GM21717 (cell line): Measurements from ENCODE around the gene OR10V1.

Experiments
- ATAC-seq: cut with Tn5 transposase; IDR thresholded peaks from one replicate; pipeline ENCODE4 v1.9.1; 2021; ENCODE audit warnings: mild to moderate bottlenecking, moderate library complexity; ENCODE audit not compliant: unreplicated experiment

The OR10V1 gene

DNA sequence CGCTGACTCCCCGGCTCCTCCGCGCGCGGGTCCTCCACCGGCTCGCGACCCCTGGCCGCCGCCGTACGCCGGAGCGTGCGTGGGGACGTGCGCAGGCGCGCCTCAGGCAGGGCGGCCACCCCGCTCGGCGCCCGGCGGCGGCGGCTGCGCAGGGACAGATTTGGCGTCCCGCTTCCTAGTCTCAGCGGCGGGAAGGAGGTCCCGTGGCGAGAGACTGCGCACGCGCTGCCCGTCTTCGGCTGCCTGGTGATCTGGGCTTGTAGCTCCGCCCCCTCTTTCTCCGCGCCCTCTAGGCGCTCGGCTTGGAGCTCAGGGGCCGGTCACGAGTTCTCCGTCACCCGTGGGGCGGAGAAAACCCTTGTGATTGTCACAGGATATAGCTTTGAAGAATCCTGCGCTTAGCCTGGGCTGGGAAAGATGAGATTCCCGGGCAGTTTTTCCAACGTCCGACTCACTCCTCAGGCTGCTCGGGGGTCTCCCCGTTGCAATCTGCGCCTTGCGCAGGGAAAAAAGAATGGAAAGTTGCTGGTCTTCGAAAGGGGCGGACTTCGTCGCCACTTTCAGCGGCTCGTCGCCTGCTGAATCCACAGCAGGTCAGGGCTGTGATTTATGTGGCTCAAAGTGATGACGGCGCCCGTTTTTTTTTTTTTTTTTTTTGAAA, 44.6 kb downstream of the OR10V1 start, which contains the start of gene PATL1:
Gene PATL1 (minus strand): TSS at position 88 of the 661 bp plus-strand sequence. CDS start 142 bp downstream, outside the sequence.
- peak; percentile 91 for ATAC-seq

DNA sequence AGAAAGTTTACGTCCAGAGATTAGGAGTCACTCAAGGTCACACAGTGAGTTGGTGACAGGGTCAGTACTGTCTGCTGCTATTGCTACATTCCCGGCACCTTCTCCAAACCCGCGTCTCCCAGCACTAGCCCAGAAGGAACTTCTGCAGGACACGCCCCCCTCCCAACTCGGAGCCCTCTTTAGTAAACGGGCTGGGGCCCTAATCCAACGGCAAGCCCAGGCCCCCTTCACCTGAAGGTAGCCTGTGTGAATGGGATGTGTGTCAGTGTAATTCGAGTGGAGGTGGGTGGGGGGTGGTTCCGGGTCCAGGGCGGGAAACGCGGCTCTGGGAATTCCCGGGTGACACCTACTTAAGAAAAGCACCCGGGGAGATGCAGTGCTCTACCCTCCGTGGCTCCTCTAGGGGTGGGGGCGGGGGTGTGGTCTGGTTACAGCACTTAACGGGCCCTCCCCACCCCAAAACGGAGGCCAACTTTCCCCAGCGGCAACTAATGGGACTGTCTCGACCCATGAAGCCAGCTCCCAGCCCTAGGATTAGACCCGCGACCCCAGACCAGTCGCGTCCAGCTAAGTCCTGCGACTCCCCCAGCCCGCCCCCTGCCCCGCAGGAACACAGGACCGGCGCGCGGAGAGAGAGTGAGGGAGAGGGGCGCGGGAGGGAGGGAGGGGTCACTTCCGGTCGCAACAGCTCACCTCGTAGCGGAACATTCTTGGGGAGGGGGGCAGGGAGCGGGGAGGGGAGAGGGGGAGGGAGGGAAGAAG, 45.3 kb downstream of the OR10V1 start:
- peak; percentile 32 for ATAC-seq

DNA sequence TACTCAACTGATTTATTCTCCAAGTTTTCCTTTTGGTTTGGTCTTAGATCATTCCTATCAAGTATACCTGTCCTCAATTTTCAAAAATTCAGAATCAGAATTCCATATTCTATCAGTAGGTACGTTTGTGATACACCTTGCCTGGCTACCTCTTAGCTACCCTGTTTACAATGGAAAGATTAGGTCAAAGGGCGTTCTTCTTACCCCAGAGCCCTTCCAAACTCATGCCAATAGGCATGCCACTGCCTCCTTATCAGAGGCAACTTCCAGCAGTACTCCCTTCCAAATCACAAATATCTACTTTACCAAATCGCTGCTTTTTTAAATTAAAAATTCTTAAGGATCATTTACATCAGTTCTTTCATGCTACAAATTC, 45.8 kb downstream of the OR10V1 start:
- ATAC-seq, result no peak

GRCh38 chr11:59666969-59667368, 46.7 kb downstream of the OR10V1 start:
- no peak for ATAC-seq
